CD4-positive, alpha-beta T cell (primary cell): ENCODE data around the gene KCNIP4. TPM values are rescaled to one million over a fixed set of nuclear protein-coding genes. Genes with fewer than 3 reads are reported as not detected.

Source experiments
- ATAC-seq: fragments of 200-7000 bp; cut with Tn5 transposase; one replicate; pipeline ENCODE4 v1.10.0; 2022; ENCODE audit warnings: mild to moderate bottlenecking; ENCODE audit not compliant: poor library complexity
- CTCF ChIA-PET: fragments of 350-600 bp; sonication (Branson Sonifier 250); formaldehyde crosslinking; loops from one replicate; lab custom pipeline; 2021; ENCODE audit warnings: antibody characterized with exemption, inconsistent platforms; lab: Charles Lee
- POLR2A ChIA-PET: fragments of 350-600 bp; sonication (Branson Sonifier 250); formaldehyde crosslinking; loops from one replicate; lab custom pipeline; 2021; ENCODE audit warnings: antibody characterized with exemption, inconsistent platforms; lab: Charles Lee
- DNase-seq, 14 experiments: peaks; one replicate each; pipeline ENCODE4 v3.0.0-alpha.2; 2013 to 2020; ENCODE audit warnings: mixed read lengths in 2 of 14
- H3K27ac ChIP-seq, 2 donors: one replicate each; pipeline versions ENCODE4 v1.5.1 to v1.7.0; 2013; ENCODE audit warnings: low read length in 2 of 2, low read depth in 1 of 2, mild to moderate bottlenecking in 1 of 2
- H3K27me3 ChIP-seq, 2 experiments: 1 replicate in 1 of 2; 2 replicates in 1 of 2; pipeline versions ENCODE4 v1.6.1 to v1.7.0; 2013; ENCODE audit warnings: low read length in 2 of 2, control low read depth in 1 of 2, mild to moderate bottlenecking in 1 of 2, moderate library complexity in 1 of 2; ENCODE audit not compliant: insufficient read depth in 2 of 2, control insufficient read depth in 1 of 2
- H3K36me3 ChIP-seq: one replicate; pipeline ENCODE4 v1.6.1; 2013; ENCODE audit warnings: low read length, control low read depth; ENCODE audit not compliant: insufficient read depth
- H3K4me1 ChIP-seq: one replicate; pipeline ENCODE4 v1.6.1; 2013; ENCODE audit warnings: low read length, control low read depth; ENCODE audit not compliant: insufficient read depth
- H3K4me3 ChIP-seq: one replicate; pipeline ENCODE4 v1.5.1; 2013; ENCODE audit warnings: mild to moderate bottlenecking, low read length, moderate library complexity
- H3K9me3 ChIP-seq, 2 experiments: 1 replicate in 1 of 2; 2 replicates in 1 of 2; pipeline versions ENCODE4 v1.6.1 to v1.7.0; 2013; ENCODE audit warnings: low read length in 2 of 2, mild to moderate bottlenecking in 2 of 2, control low read depth in 1 of 2, moderate library complexity in 1 of 2; ENCODE audit not compliant: control insufficient read depth in 1 of 2, insufficient read depth in 1 of 2
- H3K27ac Mint-ChIP-seq: one replicate; pipeline ENCODE4 v1.8.0; 2020; ENCODE audit warnings: mixed read lengths
- H3K27me3 Mint-ChIP-seq: one replicate; pipeline ENCODE4 v1.8.0; 2021; ENCODE audit warnings: mixed read lengths
- H3K36me3 Mint-ChIP-seq: one replicate; pipeline ENCODE4 v1.8.0; 2021; ENCODE audit warnings: low read depth, mixed read lengths
- H3K4me1 Mint-ChIP-seq: one replicate; pipeline ENCODE4 v1.8.0; 2021; ENCODE audit warnings: low read depth, mixed read lengths
- H3K4me3 Mint-ChIP-seq: one replicate; pipeline ENCODE4 v1.8.0; 2020; ENCODE audit warnings: mild to moderate bottlenecking, mixed read lengths
- H3K9me3 Mint-ChIP-seq: one replicate; pipeline ENCODE4 v1.8.0; 2020; ENCODE audit warnings: mixed read lengths
- CTCF ChIP-seq: fragments of 200-600 bp; IDR thresholded peaks from one replicate; pipeline ENCODE4 v1.8.0; 2022; ENCODE audit warnings: antibody characterized with exemption, mild to moderate bottlenecking
- intact Hi-C, 2 experiments: fragments of 100-400 bp; cut with DNase I in 1 of 2; cut with micrococcal nuclease in 1 of 2; formaldehyde crosslinking; loops; one replicate each; pipeline versions ENCODE4 v1.15.1 to v1.9.0; 2023 to 2025; cut with DNase I, micrococcal nuclease
- total RNA-seq, 174 experiments: library from RNA in 2 of 174; stranded (reverse) in 2 of 174; gene quantifications; one replicate each; pipeline ENCODE4 v1.2.3 and lab custom pipeline; 2021 to 2026

KCNIP4 gene
- total RNA-seq, 2 experiments from 2014 or later: not detected

GRCh38 chr4:21900211-21900610 lies 48.4 kb downstream of the KCNIP4 start:
- Mint-ChIP-seq H3K27me3 (no peaks in the 10 kb centered on the region), H3K4me3 (no peak overlapping the region), H3K36me3 (no peaks in the 10 kb centered on the region), H3K9me3 (peaks cover 12% of the 10 kb centered on the region), H3K4me1 (no peaks in the 10 kb centered on the region), H3K27ac (no peak overlapping the region)
- ChIA-PET POLR2A (no interaction called here), CTCF (no interaction called here)
- no peak overlapping the region for H3K27ac ChIP-seq
- no peaks in the 10 kb centered on the region for H3K4me1 ChIP-seq
- TF ChIP-seq CTCF: no peak
- no peak for ATAC-seq
- no peak for DNase-seq
- no peaks in the 10 kb centered on the region for H3K27me3 ChIP-seq
- H3K4me3 ChIP-seq: no peak overlapping the region
- intact Hi-C loops: no loop called here
- peaks cover 6 to 13% of the 10 kb centered on the region in 2 experiments for H3K9me3 ChIP-seq
- no peaks in the 10 kb centered on the region for H3K36me3 ChIP-seq

- Histone ChIP-seq H3K4me1 (no peaks in the 10 kb centered on the region), H3K4me3 (no peak overlapping the region), H3K36me3 (no peaks in the 10 kb centered on the region), H3K27me3 (no peaks in the 10 kb centered on the region), H3K9me3 (peaks cover 6 to 13% of the 10 kb centered on the region in 2 experiments), H3K27ac (no peak overlapping the region)
- TF ChIP-seq CTCF: no peak
- ChIA-PET CTCF (no interaction called here), POLR2A (no interaction called here)
- intact Hi-C loops: no loop called here
- H3K9me3 Mint-ChIP-seq: peaks cover 13% of the 10 kb centered on the region
- DNase-seq (no peak), ATAC-seq (no peak)
- H3K4me3 Mint-ChIP-seq: no peak overlapping the region
- H3K27ac Mint-ChIP-seq: no peak overlapping the region
- H3K4me1 Mint-ChIP-seq: no peaks in the 10 kb centered on the region
- no peaks in the 10 kb centered on the region for H3K27me3 Mint-ChIP-seq
- H3K36me3 Mint-ChIP-seq: no peaks in the 10 kb centered on the region
These were observed 50.5 kb downstream of the KCNIP4 start for GRCh38 chr4:21898101-21898500.

GRCh38 chr4:21896767-21897166 lies 51.8 kb downstream of the KCNIP4 start:
- H3K9me3 Mint-ChIP-seq: peaks cover 11% of the 10 kb centered on the region
- Histone ChIP-seq H3K27me3 (no peaks in the 10 kb centered on the region), H3K9me3 (peaks cover 6 to 13% of the 10 kb centered on the region in 2 experiments), H3K36me3 (no peaks in the 10 kb centered on the region), H3K27ac (no peak overlapping the region), H3K4me1 (no peaks in the 10 kb centered on the region), H3K4me3 (no peak overlapping the region)
- no peaks in the 10 kb centered on the region for H3K27me3 Mint-ChIP-seq
- H3K4me1 Mint-ChIP-seq: no peaks in the 10 kb centered on the region
- H3K36me3 Mint-ChIP-seq: no peaks in the 10 kb centered on the region
- ChIA-PET POLR2A (no interaction called here), CTCF (no interaction called here)
- DNase-seq (no peak), ATAC-seq (no peak)
- H3K4me3 Mint-ChIP-seq: no peak overlapping the region
- no peak for TF ChIP-seq CTCF
- intact Hi-C loops: no loop called here
- no peak overlapping the region for H3K27ac Mint-ChIP-seq
